ENCODE results near the gene NUDT13.

NUDT13 gene

GRCh38 chr10:73110345-73110849 lies at the start of gene NUDT13:
Gene NUDT13 (plus strand): TSS chr10:73110455. CDS start chr10:73114366, 3,911 bp downstream.
- DNase-seq, result peak; percentile 32 to 93 (median 80)
- intact Hi-C loops (cut with DNase I), result no loop called here

GRCh38 chr10:73060738-73061635 lies 49.3 kb upstream of the NUDT13 start:
- DNase-seq, result peak in 1 of 42 donors; percentile 15
- intact Hi-C loops (cut with DNase I), result no loop called here

DNA sequence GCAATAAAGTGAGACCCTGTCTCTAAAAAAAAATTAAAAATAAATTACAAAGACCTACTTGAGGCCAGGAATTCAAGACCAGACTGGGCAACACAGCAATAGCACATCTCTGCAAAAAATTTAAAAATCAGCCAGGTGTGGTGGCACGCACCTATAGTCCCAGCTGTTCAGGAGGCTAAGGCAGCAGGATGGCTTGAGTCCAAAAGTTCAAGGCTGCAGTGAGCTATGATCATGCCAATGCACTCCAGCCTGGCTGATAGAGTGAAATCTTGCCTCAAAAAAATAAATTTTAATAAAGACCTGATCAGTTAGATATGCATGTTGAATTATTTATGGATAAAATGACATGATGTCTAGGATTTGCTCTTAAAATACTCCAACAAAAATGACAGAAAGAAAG lies 48.5 kb upstream of the NUDT13 start:
- DNase-seq, result no peak
- intact Hi-C loops (cut with DNase I), result no loop called here

DNA sequence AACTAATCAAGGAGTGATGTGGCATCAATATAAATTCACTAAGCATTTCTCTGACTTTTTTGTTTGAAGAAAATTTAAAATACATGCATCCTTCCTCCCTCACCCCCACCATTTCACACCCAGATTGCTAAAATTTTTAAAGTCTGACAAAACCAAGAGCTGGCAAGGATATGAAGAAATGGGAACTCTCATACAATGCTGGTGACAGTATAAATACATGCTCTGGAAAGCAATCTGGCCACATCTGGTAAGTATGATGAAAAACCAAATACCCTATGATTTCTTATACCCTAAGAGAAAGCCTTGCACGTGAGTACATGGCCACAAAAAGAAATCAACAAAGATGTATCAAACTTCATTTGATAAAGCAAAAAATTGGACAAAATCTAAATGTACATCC lies 44.8 kb upstream of the NUDT13 start:
- intact Hi-C loops (cut with DNase I), result no loop called here

DNA sequence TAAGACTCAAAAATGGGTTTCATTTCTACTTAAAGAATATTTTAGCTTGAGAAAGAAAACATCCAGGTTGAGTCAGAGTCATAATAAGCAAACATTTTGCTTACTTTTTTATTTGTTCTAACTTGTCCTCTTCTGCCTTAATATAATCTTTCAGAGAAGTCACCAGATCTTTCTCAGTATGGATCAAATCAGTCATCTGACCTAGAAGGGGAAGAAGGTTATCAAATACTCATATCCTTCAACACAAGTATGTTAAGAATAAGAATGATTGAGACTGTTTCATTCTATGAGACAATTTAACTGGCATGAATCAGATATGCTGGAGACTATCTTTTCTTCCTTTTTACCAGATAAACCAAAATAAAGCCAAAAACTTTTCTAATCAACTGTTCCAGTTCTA lies 36.6 kb upstream of the NUDT13 start:
- intact Hi-C loops (cut with DNase I), result no loop called here
- DNase-seq, result no peak

More for the DNA sequence above, 44.8 kb upstream of the NUDT13 start:
- DNase-seq, result no peak

GRCh38 chr10:73075829-73076228 lies 34.4 kb upstream of the NUDT13 start:
- intact Hi-C loops (cut with DNase I), result no loop called here
- no peak for DNase-seq

GRCh38 chr10:73076360-73077183 lies 33.7 kb upstream of the NUDT13 start:
- peak in 27 of 42 donors; percentile 15 to 75 (median 49) for DNase-seq
- intact Hi-C loops (cut with DNase I), result no loop called here

- intact Hi-C loops (cut with DNase I), result no loop called here
- DNase-seq, result no peak
Measured at GRCh38 chr10:73079779-73080541, 30.3 kb upstream of the NUDT13 start.

GRCh38 chr10:73083221-73083620 lies 27.0 kb upstream of the NUDT13 start:
- intact Hi-C loops (cut with DNase I), result no loop called here

GRCh38 chr10:73084209-73084608 lies 26.0 kb upstream of the NUDT13 start:
- intact Hi-C loops (cut with DNase I), result no loop called here

More at GRCh38 chr10:73083221-73083620, 27.0 kb upstream of the NUDT13 start:
- no peak for DNase-seq

GRCh38 chr10:73086816-73087215 lies 23.4 kb upstream of the NUDT13 start:
- DNase-seq, result no peak
- intact Hi-C loops (cut with DNase I), result no loop called here

More at GRCh38 chr10:73084209-73084608, 26.0 kb upstream of the NUDT13 start:
- no peak for DNase-seq

GRCh38 chr10:73088304-73088703 lies 22.0 kb upstream of the NUDT13 start:
- DNase-seq, result no peak
- intact Hi-C loops (cut with DNase I), result no loop called here

GRCh38 chr10:73092830-73093229 lies 17.4 kb upstream of the NUDT13 start:
- no peak for DNase-seq
- intact Hi-C loops (cut with DNase I), result no loop called here

DNA sequence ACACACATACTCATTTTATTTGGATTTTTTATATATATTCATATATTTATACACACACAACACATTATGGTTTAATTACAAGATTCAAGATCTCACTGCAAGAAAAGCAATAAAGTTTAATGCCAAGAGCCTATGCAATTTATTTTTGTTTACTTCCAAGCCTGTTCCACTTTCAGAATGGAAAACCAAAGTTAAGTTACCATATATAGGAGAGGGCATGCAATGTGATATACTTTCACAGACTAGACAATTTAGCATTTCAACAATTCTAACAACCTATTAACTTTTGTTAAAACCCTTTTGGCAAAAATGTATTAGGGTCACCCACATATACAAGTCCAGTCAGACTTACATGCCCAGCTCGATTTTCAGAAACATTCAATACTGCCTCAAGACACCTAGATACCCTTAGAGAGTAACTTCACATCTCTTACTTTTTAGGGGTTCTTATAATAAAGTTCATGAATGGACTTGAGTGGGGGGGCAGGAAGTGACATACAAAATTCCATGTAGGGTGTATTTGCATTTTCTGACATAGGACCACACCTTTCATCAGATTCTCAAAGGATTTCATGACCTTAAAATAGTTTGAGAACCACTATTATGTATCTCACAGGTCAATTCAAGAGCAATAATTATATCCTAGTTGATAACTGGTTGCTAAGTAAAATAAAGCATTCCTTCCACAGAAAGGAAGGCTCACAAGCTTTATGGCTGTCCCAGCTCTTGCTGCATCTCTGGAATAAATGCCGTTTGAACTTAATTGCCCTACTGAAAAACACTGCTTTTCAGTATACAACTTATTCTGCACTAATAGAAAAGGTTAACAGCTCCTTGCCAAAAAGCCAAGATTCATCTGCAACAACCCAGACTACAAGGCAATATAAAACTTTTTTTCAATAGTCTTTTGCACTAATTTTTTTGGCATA lies 16.1 kb upstream of the NUDT13 start:
- DNase-seq, result no peak
- intact Hi-C loops (cut with DNase I), result no loop called here

GRCh38 chr10:73094986-73095480 lies 15.2 kb upstream of the NUDT13 start:
- no peak for DNase-seq
- intact Hi-C loops (cut with DNase I), result loop anchor here (5.0 kb wide), 2 partner anchors 72 to 157 kb away; partner anchors contain the start of genes ECD, FAM149B1 and MRPS16

DNA sequence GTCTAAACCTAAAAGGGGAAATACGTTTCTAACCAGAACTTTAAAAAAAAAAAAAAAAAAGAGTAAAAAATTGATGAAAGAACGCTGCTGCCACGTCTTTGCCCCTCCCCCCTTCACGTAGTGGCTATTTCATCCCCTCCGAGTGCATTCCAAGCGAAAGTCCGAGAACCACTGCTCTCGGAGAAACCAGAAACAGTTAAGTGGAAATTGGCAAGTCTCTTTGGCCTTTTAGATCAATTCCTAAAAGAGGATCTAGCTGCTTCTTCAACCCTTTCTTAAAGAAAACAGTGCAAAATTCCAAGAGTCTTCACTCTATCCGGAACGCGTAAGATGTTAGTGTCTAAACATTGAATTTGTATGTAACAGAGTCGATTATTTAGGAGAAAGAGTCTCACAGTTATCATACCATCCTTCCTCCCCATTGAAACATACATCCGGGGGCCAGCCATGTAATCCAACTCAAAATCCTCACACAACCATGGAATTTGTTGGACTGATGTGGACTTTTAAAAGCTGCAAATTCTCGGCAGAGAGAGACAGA lies 14.7 kb upstream of the NUDT13 start:
- intact Hi-C loops (cut with DNase I), result loop anchor here (5.0 kb wide), 2 partner anchors 72 to 157 kb away; partner anchors contain the start of genes ECD, FAM149B1 and MRPS16
- peak in 34 of 42 donors; percentile 21 to 73 (median 42) for DNase-seq

DNA sequence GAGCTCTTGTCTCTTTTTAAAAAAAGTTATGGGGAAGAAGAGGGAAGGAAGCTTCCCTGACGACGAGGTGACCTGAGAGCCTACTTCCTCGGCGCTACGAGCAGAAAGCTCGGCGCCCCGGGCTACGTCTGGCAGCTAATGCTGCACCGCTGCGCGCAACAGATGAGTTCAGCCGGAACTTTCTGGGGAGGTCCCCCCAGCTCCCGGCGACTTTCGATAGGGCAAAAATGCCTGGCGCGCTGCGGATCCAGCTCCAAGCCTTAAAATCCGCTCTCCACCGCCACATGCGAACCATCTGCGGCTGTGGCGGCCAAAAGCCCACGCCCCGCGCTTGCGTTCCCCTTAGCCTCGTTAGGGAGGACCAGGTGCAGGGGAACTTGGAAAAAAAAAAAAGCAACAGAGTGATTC lies 14.2 kb upstream of the NUDT13 start:
- DNase-seq, result peak; percentile 27 to 87 (median 70)
- intact Hi-C loops (cut with DNase I), result loop anchor here (5.0 kb wide), 2 partner anchors 71 to 156 kb away; partner anchors contain the start of genes ECD, FAM149B1 and MRPS16
